ENCODE measurements around the gene TPK1.

DNA sequence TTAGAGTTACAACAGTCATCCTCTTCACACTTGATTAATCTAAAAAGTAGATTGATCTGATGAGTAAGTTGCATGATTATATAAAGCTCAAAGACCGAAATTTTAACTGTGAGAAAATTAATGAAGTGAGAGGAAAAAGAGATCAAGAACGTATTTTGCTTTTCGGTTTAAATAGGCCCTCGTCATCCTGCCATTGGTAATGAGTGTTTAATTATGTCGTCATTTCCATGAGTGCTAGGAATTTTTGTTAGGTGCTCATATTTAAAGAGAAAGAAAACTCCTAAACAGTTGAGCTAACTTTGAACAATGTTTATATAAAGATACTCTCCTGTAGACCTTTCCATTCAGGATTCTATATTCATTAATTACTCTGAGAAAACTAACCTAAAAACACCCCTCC lies 159.4 kb downstream of the TPK1 start:
- TF ChIP-seq, protein P1, sequence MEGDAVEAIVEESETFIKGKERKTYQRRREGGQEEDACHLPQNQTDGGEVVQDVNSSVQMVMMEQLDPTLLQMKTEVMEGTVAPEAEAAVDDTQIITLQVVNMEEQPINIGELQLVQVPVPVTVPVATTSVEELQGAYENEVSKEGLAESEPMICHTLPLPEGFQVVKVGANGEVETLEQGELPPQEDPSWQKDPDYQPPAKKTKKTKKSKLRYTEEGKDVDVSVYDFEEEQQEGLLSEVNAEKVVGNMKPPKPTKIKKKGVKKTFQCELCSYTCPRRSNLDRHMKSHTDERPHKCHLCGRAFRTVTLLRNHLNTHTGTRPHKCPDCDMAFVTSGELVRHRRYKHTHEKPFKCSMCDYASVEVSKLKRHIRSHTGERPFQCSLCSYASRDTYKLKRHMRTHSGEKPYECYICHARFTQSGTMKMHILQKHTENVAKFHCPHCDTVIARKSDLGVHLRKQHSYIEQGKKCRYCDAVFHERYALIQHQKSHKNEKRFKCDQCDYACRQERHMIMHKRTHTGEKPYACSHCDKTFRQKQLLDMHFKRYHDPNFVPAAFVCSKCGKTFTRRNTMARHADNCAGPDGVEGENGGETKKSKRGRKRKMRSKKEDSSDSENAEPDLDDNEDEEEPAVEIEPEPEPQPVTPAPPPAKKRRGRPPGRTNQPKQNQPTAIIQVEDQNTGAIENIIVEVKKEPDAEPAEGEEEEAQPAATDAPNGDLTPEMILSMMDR (IDR thresholded peaks at IDR 0.05): no peak
- TF ChIP-seq POLR2A (IDR thresholded peaks at IDR 0.05): no peak

Data from uterus (tissue), 2 donors.